Astrocyte (in vitro differentiated cells and primary cell): ENCODE results near the gene ADARB2. TPM values are rescaled to one million over a fixed set of nuclear protein-coding genes. Genes with fewer than 3 reads are reported as not detected.

Experiments used
- DNase-seq: peaks from one replicate; pipeline ENCODE4 v3.0.0-alpha.2; 2010; ENCODE audit warnings: low read depth
- FAIRE-seq: peaks from 2 replicates; lab custom pipeline; 2011; peaks lifted over from hg19 to GRCh38; lab: Jason Lieb, UNC
- H2AFZ ChIP-seq: 2 replicates; pipeline ENCODE4 v1.6.0; 2012; ENCODE audit warnings: low read depth, low read length, inconsistent platforms
- H3K27ac ChIP-seq: 2 replicates; pipeline ENCODE4 v1.5.1; 2011; ENCODE audit warnings: low read depth, low read length, inconsistent platforms
- H3K27me3 ChIP-seq: 2 replicates; pipeline ENCODE4 v1.6.0; 2011; ENCODE audit warnings: low read length, inconsistent platforms; ENCODE audit not compliant: insufficient read depth
- H3K36me3 ChIP-seq: 2 replicates; pipeline ENCODE4 v1.5.1; 2011; ENCODE audit warnings: low read length, inconsistent platforms; ENCODE audit not compliant: insufficient read depth
- H3K4me1 ChIP-seq: 2 replicates; pipeline ENCODE4 v1.5.1; 2011; ENCODE audit warnings: low read length, inconsistent platforms; ENCODE audit not compliant: insufficient read depth
- H3K4me2 ChIP-seq: 2 replicates; pipeline ENCODE4 v1.6.0; 2012; ENCODE audit warnings: low read length, inconsistent platforms
- H3K4me3 ChIP-seq: 2 replicates; pipeline ENCODE4 v1.5.1; 2011; ENCODE audit warnings: low read depth, mild to moderate bottlenecking, low read length, inconsistent platforms; ENCODE audit not compliant: insufficient read depth
- H3K79me2 ChIP-seq: 2 replicates; pipeline ENCODE4 v1.6.0; 2012; ENCODE audit warnings: mild to moderate bottlenecking, low read length, inconsistent platforms; ENCODE audit not compliant: insufficient read depth
- H3K9ac ChIP-seq: 2 replicates; pipeline ENCODE4 v1.6.0; 2012; ENCODE audit warnings: mild to moderate bottlenecking, low read length, inconsistent platforms
- H3K9me3 ChIP-seq: 2 replicates; pipeline ENCODE4 v1.5.1; 2012; ENCODE audit warnings: low read depth, mild to moderate bottlenecking, low read length, inconsistent platforms; ENCODE audit not compliant: insufficient read depth
- H4K20me1 ChIP-seq: 2 replicates; pipeline ENCODE4 v1.6.0; 2012; ENCODE audit warnings: low read length, inconsistent platforms; ENCODE audit not compliant: insufficient read depth
- H3K27ac Mint-ChIP-seq: one replicate; pipeline ENCODE4 v1.8.0; 2021; ENCODE audit warnings: mild to moderate bottlenecking, mixed read lengths; ENCODE audit not compliant: unreplicated experiment
- H3K27me3 Mint-ChIP-seq: one replicate; pipeline ENCODE4 v1.8.0; 2021; ENCODE audit warnings: low read depth, mixed read lengths; ENCODE audit not compliant: unreplicated experiment
- H3K36me3 Mint-ChIP-seq: one replicate; pipeline ENCODE4 v1.8.0; 2021; ENCODE audit warnings: low read depth, mixed read lengths; ENCODE audit not compliant: unreplicated experiment
- H3K4me1 Mint-ChIP-seq: one replicate; pipeline ENCODE4 v1.8.0; 2021; ENCODE audit warnings: low read depth, mixed read lengths; ENCODE audit not compliant: unreplicated experiment
- H3K4me3 Mint-ChIP-seq: one replicate; pipeline ENCODE4 v1.8.0; 2021; ENCODE audit warnings: mild to moderate bottlenecking, moderate library complexity, mixed read lengths; ENCODE audit not compliant: unreplicated experiment
- H3K9me3 Mint-ChIP-seq: one replicate; pipeline ENCODE4 v1.8.0; 2021; ENCODE audit warnings: mild to moderate bottlenecking, mixed read lengths; ENCODE audit not compliant: unreplicated experiment
- CTCF ChIP-seq: IDR thresholded peaks from 2 replicates; pipeline ENCODE4 v1.5.1; 2011; ENCODE audit warnings: low read depth, mild to moderate bottlenecking, inconsistent platforms, low read length, moderate library complexity; ENCODE audit not compliant: insufficient read depth
- EZH2 ChIP-seq: IDR thresholded peaks from 2 replicates; pipeline ENCODE4 v1.6.1; 2012; ENCODE audit warnings: mild to moderate bottlenecking, low read length, inconsistent platforms; ENCODE audit not compliant: insufficient read depth
- total RNA-seq: library from RNA; stranded (reverse); gene quantifications from 2 replicates; pipeline ENCODE4 v1.2.1, GENCODE V29; 2021

ADARB2 gene
- total RNA-seq, 1 donor from 2014 or later = 0.18 TPM

DNA sequence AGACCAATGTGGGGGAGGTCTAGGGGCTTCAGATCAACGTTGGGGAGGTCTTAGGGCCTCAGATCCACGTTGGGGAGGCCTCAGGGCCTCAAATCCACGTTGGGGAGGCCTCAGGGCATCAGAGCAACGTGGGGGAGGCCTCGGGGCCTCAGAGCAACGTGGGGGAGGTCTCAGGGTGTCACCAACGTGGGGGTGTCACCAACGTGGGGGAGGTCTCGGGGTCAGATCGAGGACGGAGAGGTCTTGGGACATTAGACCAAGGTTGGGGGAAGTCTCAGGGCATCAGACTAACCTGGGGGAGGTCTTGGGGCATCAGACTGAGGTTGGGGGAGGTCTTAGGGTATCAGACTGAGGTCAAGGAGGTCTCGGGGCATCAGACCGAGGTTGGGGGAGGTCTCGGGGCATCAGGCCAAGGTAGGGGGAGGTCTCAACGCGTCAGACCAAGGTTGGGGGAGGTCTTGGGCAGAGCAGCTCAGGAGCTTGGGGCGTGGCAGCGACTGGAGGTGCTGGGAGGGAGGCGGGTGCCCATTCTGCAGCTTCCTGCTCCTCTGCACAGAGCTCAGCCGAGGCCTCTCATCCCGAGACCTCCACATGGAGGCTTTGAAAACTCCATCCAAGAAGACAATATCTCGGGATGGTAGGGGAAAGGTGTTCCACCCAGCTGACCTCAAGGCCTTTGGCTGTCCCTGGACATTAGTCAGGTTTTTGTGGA is 521.3 kb downstream of the ADARB2 start:
- FAIRE-seq = no peak
- no peak overlapping the region for H3K9ac ChIP-seq
- H4K20me1 ChIP-seq = no peaks in the 10 kb centered on the region
- H3K36me3 ChIP-seq = no peaks in the 10 kb centered on the region
- H2AFZ ChIP-seq = no peak overlapping the region
- H3K27me3 Mint-ChIP-seq = peaks cover 20% of the 10 kb centered on the region
- H3K27ac Mint-ChIP-seq = no peak overlapping the region
- no peak for DNase-seq
- no peaks in the 10 kb centered on the region for H3K27me3 ChIP-seq
- no peak overlapping the region for H3K4me2 ChIP-seq
- H3K79me2 ChIP-seq = no peaks in the 10 kb centered on the region
- no peak overlapping the region for H3K4me3 Mint-ChIP-seq
- peaks cover 2% of the 10 kb centered on the region for H3K9me3 ChIP-seq
- H3K4me1 ChIP-seq = no peaks in the 10 kb centered on the region
- H3K27ac ChIP-seq = no peak overlapping the region
- no peak overlapping the region for H3K4me3 ChIP-seq
- no peaks in the 10 kb centered on the region for H3K36me3 Mint-ChIP-seq
- no peaks in the 10 kb centered on the region for H3K9me3 Mint-ChIP-seq
- no peaks in the 10 kb centered on the region for H3K4me1 Mint-ChIP-seq
- TF ChIP-seq EZH2 = no peak
- TF ChIP-seq CTCF = no peak

- no peak overlapping the region for H3K9ac ChIP-seq
- H3K4me2 ChIP-seq = no peak overlapping the region
- no peaks in the 10 kb centered on the region for H3K4me1 Mint-ChIP-seq
- H3K27me3 Mint-ChIP-seq = peaks cover 27% of the 10 kb centered on the region
- H3K9me3 ChIP-seq = peaks cover 2% of the 10 kb centered on the region
- H3K36me3 Mint-ChIP-seq = no peaks in the 10 kb centered on the region
- H3K36me3 ChIP-seq = no peaks in the 10 kb centered on the region
- no peaks in the 10 kb centered on the region for H3K4me1 ChIP-seq
- no peaks in the 10 kb centered on the region for H3K27me3 ChIP-seq
- H2AFZ ChIP-seq = no peak overlapping the region
- H3K4me3 Mint-ChIP-seq = no peak overlapping the region
- H3K4me3 ChIP-seq = no peak overlapping the region
- H3K27ac Mint-ChIP-seq = no peak overlapping the region
- DNase-seq (no peak), FAIRE-seq (no peak)
- no peaks in the 10 kb centered on the region for H4K20me1 ChIP-seq
- H3K9me3 Mint-ChIP-seq = no peaks in the 10 kb centered on the region
- H3K79me2 ChIP-seq = no peaks in the 10 kb centered on the region
- TF ChIP-seq EZH2 = no peak
- TF ChIP-seq CTCF = no peak
- H3K27ac ChIP-seq = no peak overlapping the region
Measured at GRCh38 chr10:1214882-1215540, 522.3 kb downstream of the ADARB2 start.
